Trophoblast cell (in vitro differentiated cells and primary cell): ENCODE measurements around the gene CHAT.

Source experiments
- DNase-seq, 2 donors: peaks; one replicate each; pipeline ENCODE4 v3.0.0-alpha.2; 2016
- H2AFZ ChIP-seq: 2 replicates; pipeline ENCODE4 v1.6.1; 2013; ENCODE audit warnings: low read length, moderate library complexity, mild to moderate bottlenecking; ENCODE audit not compliant: insufficient read depth, poor library complexity
- H2AK5ac ChIP-seq: 2 replicates; pipeline ENCODE4 v1.6.1; 2013; ENCODE audit warnings: mild to moderate bottlenecking, low read length
- H2BK120ac ChIP-seq: 2 replicates; pipeline ENCODE4 v1.6.1; 2013; ENCODE audit warnings: low read length, mild to moderate bottlenecking, moderate library complexity; ENCODE audit not compliant: insufficient read depth, poor library complexity
- H2BK12ac ChIP-seq: 2 replicates; pipeline ENCODE4 v1.6.1; 2013; ENCODE audit warnings: mild to moderate bottlenecking, low read length, moderate library complexity
- H2BK5ac ChIP-seq: 2 replicates; pipeline ENCODE4 v1.6.1; 2013; ENCODE audit warnings: low read length, low read depth, moderate library complexity, mild to moderate bottlenecking; ENCODE audit not compliant: poor library complexity
- H3K14ac ChIP-seq: 2 replicates; pipeline ENCODE4 v1.6.1; 2013; ENCODE audit warnings: mild to moderate bottlenecking, low read length
- H3K18ac ChIP-seq: 2 replicates; pipeline ENCODE4 v1.6.1; 2013; ENCODE audit warnings: mild to moderate bottlenecking, low read length
- H3K23ac ChIP-seq: 2 replicates; pipeline ENCODE4 v1.6.1; 2013; ENCODE audit warnings: low read length
- H3K27ac ChIP-seq: 2 replicates; pipeline ENCODE4 v1.5.1; 2013; ENCODE audit warnings: low read depth, mild to moderate bottlenecking, inconsistent platforms, low read length, moderate library complexity
- H3K27me3 ChIP-seq: 2 replicates; pipeline ENCODE4 v1.6.1; 2013; ENCODE audit warnings: inconsistent platforms, mild to moderate bottlenecking, low read length, moderate library complexity; ENCODE audit not compliant: insufficient read depth
- H3K36me3 ChIP-seq, 2 experiments: 1 replicate in 1 of 2; 2 replicates in 1 of 2; pipeline ENCODE4 v1.6.1; 2013; ENCODE audit warnings: low read length in 2 of 2, mild to moderate bottlenecking in 2 of 2, moderate library complexity in 1 of 2; ENCODE audit not compliant: insufficient read depth in 2 of 2, control insufficient read depth in 1 of 2
- H3K4ac ChIP-seq: 2 replicates; pipeline ENCODE4 v1.6.1; 2013; ENCODE audit warnings: low read depth, mild to moderate bottlenecking, low read length, moderate library complexity
- H3K4me1 ChIP-seq, 2 experiments: 1 replicate in 1 of 2; 2 replicates in 1 of 2; pipeline ENCODE4 v1.6.1; 2013; ENCODE audit warnings: low read length in 2 of 2, mild to moderate bottlenecking in 2 of 2, moderate library complexity in 1 of 2; ENCODE audit not compliant: insufficient read depth in 2 of 2, control insufficient read depth in 1 of 2
- H3K4me2 ChIP-seq: 2 replicates; pipeline ENCODE4 v1.6.1; 2013; ENCODE audit warnings: inconsistent platforms, mild to moderate bottlenecking, low read length, moderate library complexity
- H3K4me3 ChIP-seq: 2 replicates; pipeline ENCODE4 v1.5.1; 2013; ENCODE audit warnings: mild to moderate bottlenecking, low read depth, low read length, inconsistent platforms
- H3K79me1 ChIP-seq: one replicate; pipeline ENCODE4 v1.6.1; 2013; ENCODE audit warnings: low read length
- H3K79me2 ChIP-seq: 2 replicates; pipeline ENCODE4 v1.6.1; 2013; ENCODE audit warnings: low read length, mild to moderate bottlenecking; ENCODE audit not compliant: control insufficient read depth, insufficient read depth, poor library complexity
- H3K9ac ChIP-seq: 2 replicates; pipeline ENCODE4 v1.6.1; 2013; ENCODE audit warnings: mild to moderate bottlenecking, low read length
- H3K9me3 ChIP-seq: 2 replicates; pipeline ENCODE4 v1.6.1; 2013; ENCODE audit warnings: low read depth, mild to moderate bottlenecking, control low read depth, inconsistent platforms, low read length; ENCODE audit not compliant: insufficient read depth
- H4K12ac ChIP-seq: 2 replicates; pipeline ENCODE4 v1.6.1; 2013; ENCODE audit warnings: low read depth, mild to moderate bottlenecking, low read length, moderate library complexity
- H4K8ac ChIP-seq: 2 replicates; pipeline ENCODE4 v1.6.1; 2013; ENCODE audit warnings: low read depth, mild to moderate bottlenecking, low read length, moderate library complexity
- H4K91ac ChIP-seq: one replicate; pipeline ENCODE4 v1.6.1; 2013; ENCODE audit warnings: low read depth, mild to moderate bottlenecking, low read length, moderate library complexity
- WGBS: extraction: QIAGEN DNeasy Blood & Tissue Kit; methylation state at CpG from one replicate; pipeline ENCODE4 v1.1.7; 2013; ENCODE audit warnings: missing lambda C conversion rate; ENCODE audit not compliant: insufficient read length, insufficient coverage; ENCODE audit errors: extremely low coverage; 5-methylcytosine and 5-hydroxymethylcytosine counted together

Gene CHAT

DNA sequence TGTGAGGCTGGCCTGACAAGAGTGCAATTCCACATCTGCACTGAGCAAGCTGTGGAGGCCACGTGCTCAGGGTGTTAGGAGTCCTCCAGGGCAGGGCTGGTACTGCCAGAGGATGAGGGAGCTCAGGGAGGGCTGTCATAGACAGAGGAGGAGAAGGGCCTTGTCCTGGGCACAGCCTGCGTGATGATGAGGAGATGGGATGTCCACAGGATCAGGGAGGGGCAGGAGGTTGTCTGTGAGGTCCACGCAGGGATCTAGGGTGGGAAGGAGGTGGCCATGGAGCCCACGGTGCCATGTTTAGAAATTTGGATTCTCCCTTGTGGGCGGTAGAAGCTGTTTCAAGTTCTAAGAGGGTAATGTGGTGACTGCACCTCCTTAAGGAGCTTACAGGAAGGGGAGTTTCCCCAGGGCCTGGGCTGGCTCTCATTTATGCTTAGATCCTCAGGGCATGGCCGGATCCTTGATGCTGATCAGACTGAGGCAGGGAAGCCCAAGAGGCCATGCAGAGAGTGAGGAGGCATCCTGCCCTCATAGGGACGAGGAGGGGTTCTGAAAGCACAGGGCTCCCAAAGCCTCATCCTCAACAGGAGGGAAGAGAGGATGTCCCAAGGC lies 30.3 kb downstream of the CHAT start:
- Histone ChIP-seq H2BK12ac (no peak overlapping the region), H3K23ac (no peak overlapping the region), H3K4ac (no peak overlapping the region), H4K12ac (no peak overlapping the region), H2AFZ (no peak overlapping the region), H3K27me3 (no peaks in the 10 kb centered on the region), H2BK120ac (no peak overlapping the region), H3K4me2 (no peak overlapping the region), H3K18ac (no peak overlapping the region), H3K4me1 (peaks cover 0 to 2% of the 10 kb centered on the region in 2 experiments), H2AK5ac (no peak overlapping the region), H3K14ac (no peak overlapping the region), H3K79me2 (no peaks in the 10 kb centered on the region), H2BK5ac (no peak overlapping the region), H4K8ac (no peak overlapping the region), H3K79me1 (no peaks in the 10 kb centered on the region), H3K36me3 (no peaks in the 10 kb centered on the region), H4K91ac (no peak overlapping the region), H3K9me3 (peaks cover 2% of the 10 kb centered on the region), H3K4me3 (no peak overlapping the region), H3K27ac (no peak overlapping the region), H3K9ac (no peak overlapping the region)
- no peak for DNase-seq
- no CpG with 5 or more reads among the region's 7 CpGs for WGBS

GRCh38 chr10:49645417-49645816 lies 31.6 kb downstream of the CHAT start:
- Histone ChIP-seq H3K4me3 (no peak overlapping the region), H3K79me1 (no peaks in the 10 kb centered on the region), H3K4ac (no peak overlapping the region), H2BK5ac (no peak overlapping the region), H3K79me2 (no peaks in the 10 kb centered on the region), H3K4me1 (peaks cover 0 to 2% of the 10 kb centered on the region in 2 experiments), H3K27ac (no peak overlapping the region), H2BK12ac (no peak overlapping the region), H3K9me3 (peaks cover 2% of the 10 kb centered on the region), H4K8ac (no peak overlapping the region), H3K27me3 (no peaks in the 10 kb centered on the region), H3K23ac (no peak overlapping the region), H3K36me3 (no peaks in the 10 kb centered on the region), H3K4me2 (no peak overlapping the region), H3K14ac (no peak overlapping the region), H2AFZ (no peak overlapping the region), H2BK120ac (no peak overlapping the region), H3K9ac (no peak overlapping the region), H4K12ac (no peak overlapping the region), H4K91ac (no peak overlapping the region), H2AK5ac (no peak overlapping the region), H3K18ac (no peak overlapping the region)
- DNase-seq: no peak
- WGBS: no CpG with 5 or more reads among the region's 8 CpGs

GRCh38 chr10:49645871-49646870 lies 32.3 kb downstream of the CHAT start:
- H4K12ac ChIP-seq: no peak overlapping the region
- H2AK5ac ChIP-seq: no peak overlapping the region
- no peaks in the 10 kb centered on the region for H3K79me1 ChIP-seq
- H3K4me1 ChIP-seq: peaks cover 0 to 2% of the 10 kb centered on the region in 2 experiments
- DNase-seq: no peak
- no peaks in the 10 kb centered on the region for H3K36me3 ChIP-seq
- H3K4me3 ChIP-seq: no peak overlapping the region
- H3K9ac ChIP-seq: no peak overlapping the region
- H2AFZ ChIP-seq: no peak overlapping the region
- H3K27ac ChIP-seq: no peak overlapping the region
- H2BK5ac ChIP-seq: no peak overlapping the region
- no peak overlapping the region for H4K91ac ChIP-seq
- no peak overlapping the region for H4K8ac ChIP-seq
- no peak overlapping the region for H3K4ac ChIP-seq
- no peaks in the 10 kb centered on the region for H3K79me2 ChIP-seq
- H2BK120ac ChIP-seq: no peak overlapping the region
- H3K27me3 ChIP-seq: no peaks in the 10 kb centered on the region
- no peak overlapping the region for H3K18ac ChIP-seq
- H3K4me2 ChIP-seq: no peak overlapping the region
- no peak overlapping the region for H3K23ac ChIP-seq
- no CpG with 5 or more reads among the region's 22 CpGs for WGBS
- H3K14ac ChIP-seq: no peak overlapping the region
- H2BK12ac ChIP-seq: no peak overlapping the region
- peaks cover 2% of the 10 kb centered on the region for H3K9me3 ChIP-seq

GRCh38 chr10:49647554-49647953 lies 33.7 kb downstream of the CHAT start:
- Histone ChIP-seq H2AK5ac (no peak overlapping the region), H3K14ac (no peak overlapping the region), H4K8ac (no peak overlapping the region), H2AFZ (no peak overlapping the region), H3K79me1 (no peaks in the 10 kb centered on the region), H3K36me3 (no peaks in the 10 kb centered on the region), H3K9ac (no peak overlapping the region), H2BK120ac (no peak overlapping the region), H3K4me3 (no peak overlapping the region), H4K12ac (no peak overlapping the region), H3K9me3 (peaks cover 2% of the 10 kb centered on the region), H4K91ac (no peak overlapping the region), H2BK12ac (no peak overlapping the region), H3K27ac (no peak overlapping the region), H3K27me3 (no peaks in the 10 kb centered on the region), H3K4ac (no peak overlapping the region), H3K23ac (no peak overlapping the region), H3K79me2 (no peaks in the 10 kb centered on the region), H3K18ac (no peak overlapping the region), H3K4me2 (no peak overlapping the region), H2BK5ac (no peak overlapping the region), H3K4me1 (peaks cover 0 to 2% of the 10 kb centered on the region in 2 experiments)
- no peak for DNase-seq
- WGBS: no CpG with 5 or more reads among the region's 4 CpGs
